Heart left ventricle (tissue), 16 donors: Measurements from ENCODE around the gene LRRC28. TPM values are rescaled to one million over a fixed set of nuclear protein-coding genes. Genes with fewer than 3 reads are reported as not detected.

ENCODE experiments used
- ATAC-seq, 4 donors: fragments of 200-7000 bp; cut with Tn5 transposase; one replicate each; pipeline ENCODE4 v1.9.1; 2020 to 2022; ENCODE audit warnings: moderate library complexity in 4 of 4, mild to moderate bottlenecking in 3 of 4, moderate number of reproducible peaks in 1 of 4
- DNase-seq, 5 donors: peaks; one replicate each; pipeline ENCODE4 v3.0.0-alpha.2; 2020
- H3K27ac ChIP-seq, 12 donors: fragments of 200-600 bp; sonication (generic) in 4 of 12; one replicate each; pipeline versions ENCODE4 v1.5.0 to v1.8.0; 2016 to 2022; ENCODE audit warnings: mild to moderate bottlenecking in 2 of 12
- H3K27me3 ChIP-seq, 9 donors: fragments of 200-600 bp; sonication (generic) in 2 of 9; one replicate each; pipeline versions ENCODE4 v1.5.1 to v1.8.0; 2016 to 2022; ENCODE audit warnings: mild to moderate bottlenecking in 3 of 9
- H3K36me3 ChIP-seq, 9 donors: fragments of 200-600 bp; sonication (generic) in 2 of 9; one replicate each; pipeline versions ENCODE4 v1.5.0 to v1.8.0; 2018 to 2022; ENCODE audit warnings: mild to moderate bottlenecking in 2 of 9
- H3K4me1 ChIP-seq, 12 donors: fragments of 200-600 bp; sonication (generic) in 4 of 12; one replicate each; pipeline versions ENCODE4 v1.5.0 to v1.8.0; 2016 to 2022; ENCODE audit warnings: mild to moderate bottlenecking in 3 of 12
- H3K4me3 ChIP-seq, 12 donors: fragments of 200-600 bp; sonication (generic) in 4 of 12; one replicate each; pipeline versions ENCODE4 v1.5.0 to v1.8.0; 2017 to 2022; ENCODE audit warnings: mild to moderate bottlenecking in 9 of 12, moderate library complexity in 4 of 12
- H3K9me3 ChIP-seq, 12 donors: fragments of 200-600 bp; sonication (generic) in 4 of 12; one replicate each; pipeline versions ENCODE4 v1.5.0 to v1.8.0; 2016 to 2022; ENCODE audit warnings: mild to moderate bottlenecking in 1 of 12
- POLR2A ChIP-seq, 2 donors: fragments of 450-650 bp; IDR thresholded peaks; one replicate each; pipeline ENCODE4 v1.6.1; 2017; ENCODE audit warnings: antibody characterized with exemption in 2 of 2, mild to moderate bottlenecking in 2 of 2, moderate library complexity in 2 of 2
- WGBS, 4 donors: extraction: QIAGEN DNeasy Blood & Tissue Kit in 2 of 4; methylation state at CpG; one replicate each; pipeline versions ENCODE4 v1.1.5 to v1.1.7; 2013 to 2018; 5-methylcytosine and 5-hydroxymethylcytosine counted together
- intact Hi-C, 10 donors: fragments of 100-400 bp; cut with DNase I; formaldehyde crosslinking; loops; one replicate each; pipeline versions ENCODE4 v1.11.1 to v1.14.2; 2022
- polyA plus RNA-seq, 2 donors: library from polyadenylated mRNA; stranded (reverse); fragments of 200-250 nt; gene quantifications; one replicate each; pipeline ENCODE4 v1.2.3, GENCODE V29; 2013
- total RNA-seq, 9 donors: library from RNA; depleted of rRNA in 2 of 9; stranded (reverse); fragments of >200 nt in 2 of 9; fragmentation: NEBNext Ultra II Directional in 3 of 9; extraction: Animal tissue kit (Norgen Biotek cat#: 25700) in 3 of 9; gene quantifications; one replicate each; pipeline versions ENCODE4 v1.1.0 to v1.2.4, GENCODE V29; 2016 to 2023
- TF ChIP-seq, protein P1 (sequence below), 12 donors: fragments of 200-600 bp; sonication (generic) in 4 of 12; IDR thresholded peaks; one replicate each; pipeline versions ENCODE4 v1.5.0 to v1.8.0; 2018 to 2022; ENCODE audit warnings: antibody characterized with exemption in 12 of 12, mild to moderate bottlenecking in 5 of 12
- donor health status: ischemic (EF 13 %, LVEDD 7.1; RV severe dilation, severe dysfunction).
- donor health status: healthy with polysubstance abuse.
- donor health status: DM: no; HTN: yes; CAD: no.
- donor health status: DM: no; HTN: no; CAD: no.
- donor health status: ischemic (EF 25% LVEDD 6.9; RV normal size, moderate dysfunction).
- donor health status: ischemic (EF 25% LVEDD 5.7; RV mildly dilated, moderate dysfunction).
- donor health status: healthy.
- donor health status: DM: yes; HTN: yes; CAD: no.
- donor health status: ischemic (EF 35%, LVEDD 5.7; RV mildly dilated, moderate dysfunction).
- donor health status: nonischemic (EF 11% LVEDD 7.7; RV severe dilation, severe dysfunction).
- donor health status: DM: yes; HTN: yes; CAD: no.
- donor health status: PGD.
- donor health status: ischemic (EF 29% LVEDD 5.4; RV normal size, mild dysfunction).
- donor health status: nonischemic (EF 23%, LVEDD 6.1; RV moderate dilation, normal function).

LRRC28 gene
- total and polyA plus RNA-seq, 11 donors, result 5.1 to 28.6 (median 20.1) TPM

- no peak for DNase-seq
- 95 to 97% (median 95%) methylated on average over 5 of the region's 5 CpGs for WGBS, 4 donors
- Histone ChIP-seq H3K27me3 (no peaks in the 10 kb centered on the region), H3K9me3 (peaks cover 0 to 21% (median 14%) of the 10 kb centered on the region in 12 donors), H3K4me1 (peaks cover 0 to 20% (median 5%) of the 10 kb centered on the region in 12 donors), H3K27ac (no peak overlapping the region), H3K36me3 (peaks cover 0 to 5% (median 0%) of the 10 kb centered on the region in 9 donors), H3K4me3 (no peak overlapping the region)
- intact Hi-C loops, result no loop called here
- ATAC-seq, result no peak
- no peak for TF ChIP-seq POLR2A (IDR thresholded peaks at IDR 0.05)
- TF ChIP-seq, protein P1, sequence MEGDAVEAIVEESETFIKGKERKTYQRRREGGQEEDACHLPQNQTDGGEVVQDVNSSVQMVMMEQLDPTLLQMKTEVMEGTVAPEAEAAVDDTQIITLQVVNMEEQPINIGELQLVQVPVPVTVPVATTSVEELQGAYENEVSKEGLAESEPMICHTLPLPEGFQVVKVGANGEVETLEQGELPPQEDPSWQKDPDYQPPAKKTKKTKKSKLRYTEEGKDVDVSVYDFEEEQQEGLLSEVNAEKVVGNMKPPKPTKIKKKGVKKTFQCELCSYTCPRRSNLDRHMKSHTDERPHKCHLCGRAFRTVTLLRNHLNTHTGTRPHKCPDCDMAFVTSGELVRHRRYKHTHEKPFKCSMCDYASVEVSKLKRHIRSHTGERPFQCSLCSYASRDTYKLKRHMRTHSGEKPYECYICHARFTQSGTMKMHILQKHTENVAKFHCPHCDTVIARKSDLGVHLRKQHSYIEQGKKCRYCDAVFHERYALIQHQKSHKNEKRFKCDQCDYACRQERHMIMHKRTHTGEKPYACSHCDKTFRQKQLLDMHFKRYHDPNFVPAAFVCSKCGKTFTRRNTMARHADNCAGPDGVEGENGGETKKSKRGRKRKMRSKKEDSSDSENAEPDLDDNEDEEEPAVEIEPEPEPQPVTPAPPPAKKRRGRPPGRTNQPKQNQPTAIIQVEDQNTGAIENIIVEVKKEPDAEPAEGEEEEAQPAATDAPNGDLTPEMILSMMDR (IDR thresholded peaks at IDR 0.05), result no peak
Measured at GRCh38 chr15:99310745-99311144, 59.5 kb downstream of the LRRC28 start.

- ATAC-seq (no peak), DNase-seq (no peak)
- WGBS, 4 donors, result 95 to 97% (median 97%) methylated on average over 2 of the region's 2 CpGs
- peaks cover 0 to 6% (median 0%) of the 10 kb centered on the region in 12 donors for H3K4me1 ChIP-seq
- no peak overlapping the region for H3K4me3 ChIP-seq
- peaks cover 0 to 5% (median 0%) of the 10 kb centered on the region in 9 donors for H3K36me3 ChIP-seq
- peaks cover 0 to 21% (median 14%) of the 10 kb centered on the region in 12 donors for H3K9me3 ChIP-seq
- intact Hi-C loops, result no loop called here
- no peaks in the 10 kb centered on the region for H3K27me3 ChIP-seq
- H3K27ac ChIP-seq, result no peak overlapping the region
- no peak for TF ChIP-seq POLR2A (IDR thresholded peaks at IDR 0.05)
- TF ChIP-seq, protein P1 (IDR thresholded peaks at IDR 0.05), result no peak
Measured at GRCh38 chr15:99312228-99312627, 60.9 kb downstream of the LRRC28 start.

DNA sequence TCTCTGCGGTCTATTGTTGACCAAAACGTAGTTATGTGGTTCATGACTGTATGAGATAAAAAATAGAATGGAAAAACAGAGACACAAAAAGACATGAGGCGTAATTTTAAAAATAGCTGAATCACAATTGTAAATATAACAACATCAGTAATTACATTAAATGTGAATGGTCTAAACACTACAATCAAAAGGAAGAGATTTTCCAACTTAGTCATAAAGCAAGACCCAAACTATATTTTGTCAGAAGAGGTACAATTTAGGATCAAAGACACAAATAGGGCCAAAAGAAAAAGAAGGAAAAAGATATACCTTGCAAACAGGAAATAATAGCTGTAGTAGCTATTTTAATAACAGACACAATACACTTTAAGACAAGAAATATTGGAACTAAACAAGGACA, 61.5 kb downstream of the LRRC28 start:
- Histone ChIP-seq H3K4me3 (no peak overlapping the region), H3K27ac (no peak overlapping the region), H3K36me3 (peaks cover 0 to 5% (median 0%) of the 10 kb centered on the region in 9 donors), H3K4me1 (peaks cover 0 to 3% (median 0%) of the 10 kb centered on the region in 12 donors), H3K27me3 (no peaks in the 10 kb centered on the region), H3K9me3 (peaks cover 0 to 21% (median 14%) of the 10 kb centered on the region in 12 donors)
- no peak for ATAC-seq
- no peak for TF ChIP-seq POLR2A (IDR thresholded peaks at IDR 0.05)
- TF ChIP-seq, protein P1 (IDR thresholded peaks at IDR 0.05), result no peak
- DNase-seq, result no peak
- intact Hi-C loops, result no loop called here
- WGBS, 4 donors, result 96 to 98% (median 97%) methylated on average over 3 of the region's 3 CpGs

DNA sequence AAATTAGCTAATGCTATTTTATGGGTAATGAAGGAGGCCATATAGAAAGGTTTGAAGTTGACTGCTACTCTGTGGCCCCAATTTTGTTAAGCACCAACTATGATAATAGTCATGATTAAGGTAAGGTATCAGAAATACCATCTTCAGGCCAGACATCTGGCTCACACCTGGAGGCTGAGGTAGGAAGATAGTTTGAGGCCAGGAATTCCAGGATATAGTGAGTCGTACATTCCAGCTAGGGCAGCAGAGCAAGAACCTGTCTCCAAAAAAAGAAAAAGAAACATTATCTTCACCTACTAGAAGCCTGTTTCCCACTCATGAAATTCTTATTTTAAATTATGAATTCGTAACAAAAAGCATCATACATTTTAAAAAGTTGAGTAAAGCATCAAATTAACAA, 64.4 kb downstream of the LRRC28 start:
- Histone ChIP-seq H3K4me3 (no peak overlapping the region), H3K36me3 (peaks cover 0 to 5% (median 0%) of the 10 kb centered on the region in 9 donors), H3K27ac (no peak overlapping the region), H3K4me1 (peaks cover 0 to 5% (median 0%) of the 10 kb centered on the region in 12 donors), H3K9me3 (peaks cover 0 to 21% (median 14%) of the 10 kb centered on the region in 12 donors), H3K27me3 (no peaks in the 10 kb centered on the region)
- ATAC-seq (no peak), DNase-seq (no peak)
- WGBS, 4 donors, result 91 to 94% (median 93%) methylated on average over 2 of the region's 2 CpGs
- intact Hi-C loops, result no loop called here
- TF ChIP-seq, protein P1 (IDR thresholded peaks at IDR 0.05), result no peak
- no peak for TF ChIP-seq POLR2A (IDR thresholded peaks at IDR 0.05)
